Endothelial cell (in vitro differentiated cells): ENCODE measurements around the gene ZFAND5. TPM values are rescaled to one million over a fixed set of nuclear protein-coding genes. Genes with fewer than 3 reads are reported as not detected.

Source experiments
- DNase-seq: peaks from one replicate; pipeline ENCODE4 v3.0.0; 2021; ENCODE audit warnings: low spot score
- H3K27ac Mint-ChIP-seq: one replicate; pipeline ENCODE4 v1.8.0; 2021; ENCODE audit warnings: mixed read lengths, inconsistent platforms; ENCODE audit not compliant: unreplicated experiment
- H3K27me3 Mint-ChIP-seq: one replicate; pipeline ENCODE4 v1.8.0; 2021; ENCODE audit warnings: mild to moderate bottlenecking, moderate library complexity, mixed read lengths, inconsistent platforms; ENCODE audit not compliant: unreplicated experiment
- H3K36me3 Mint-ChIP-seq: one replicate; pipeline ENCODE4 v1.8.0; 2021; ENCODE audit warnings: mild to moderate bottlenecking, low read depth, mixed read lengths, inconsistent platforms; ENCODE audit not compliant: unreplicated experiment
- H3K4me1 Mint-ChIP-seq: one replicate; pipeline ENCODE4 v1.8.0; 2021; ENCODE audit warnings: mild to moderate bottlenecking, mixed read lengths, inconsistent platforms; ENCODE audit not compliant: unreplicated experiment
- H3K4me3 Mint-ChIP-seq: one replicate; pipeline ENCODE4 v1.8.0; 2021; ENCODE audit warnings: mild to moderate bottlenecking, mixed read lengths, inconsistent platforms; ENCODE audit not compliant: unreplicated experiment
- H3K9me3 Mint-ChIP-seq: one replicate; pipeline ENCODE4 v1.8.0; 2021; ENCODE audit warnings: mixed read lengths, inconsistent platforms; ENCODE audit not compliant: unreplicated experiment
- total RNA-seq: library from RNA; stranded (reverse); fragmentation: NEBNext Ultra II Directional; extraction: Animal tissue kit (Norgen Biotek cat#: 25700); gene quantifications from one replicate; pipeline ENCODE4 v1.2.1, GENCODE V29; 2021; ENCODE audit not compliant: unreplicated experiment
- TF ChIP-seq, protein P1 (sequence below): fragments of 200-600 bp; sonication (generic); IDR thresholded peaks from one replicate; pipeline ENCODE4 v1.5.0; 2021; ENCODE audit warnings: antibody characterized with exemption; ENCODE audit not compliant: unreplicated experiment

ZFAND5 gene
- total RNA-seq, 1 donor from 2014 or later = 154 TPM

DNA sequence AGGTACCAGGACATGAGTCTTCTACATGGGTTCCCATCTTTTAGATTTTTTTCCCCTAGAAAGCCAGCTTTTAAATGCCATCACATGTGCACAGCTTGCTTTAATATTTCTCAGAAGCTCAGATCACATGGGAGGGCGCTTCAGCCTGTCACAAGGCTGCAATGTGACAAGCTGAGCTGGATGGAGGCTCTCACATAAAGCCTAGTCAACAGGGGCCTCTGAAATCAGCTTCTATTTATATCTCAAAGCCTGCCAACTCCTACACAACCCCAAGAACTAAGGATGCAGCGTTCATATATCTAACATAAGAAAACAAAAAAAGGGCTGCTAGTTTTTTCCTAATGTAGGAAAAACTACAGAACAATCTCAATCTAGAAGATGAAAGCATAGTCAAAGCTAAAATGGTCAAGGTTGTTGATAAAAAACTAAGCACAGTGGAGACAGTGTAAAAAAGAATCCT lies 2.3 kb downstream of the ZFAND5 start:
- H3K4me1 Mint-ChIP-seq = peaks cover 45% of the 10 kb centered on the region
- H3K27ac Mint-ChIP-seq = peak overlapping the region; percentile 55
- H3K27me3 Mint-ChIP-seq = peaks cover 17% of the 10 kb centered on the region
- H3K4me3 Mint-ChIP-seq = peak overlapping the region; percentile 99
- TF ChIP-seq, protein P1, sequence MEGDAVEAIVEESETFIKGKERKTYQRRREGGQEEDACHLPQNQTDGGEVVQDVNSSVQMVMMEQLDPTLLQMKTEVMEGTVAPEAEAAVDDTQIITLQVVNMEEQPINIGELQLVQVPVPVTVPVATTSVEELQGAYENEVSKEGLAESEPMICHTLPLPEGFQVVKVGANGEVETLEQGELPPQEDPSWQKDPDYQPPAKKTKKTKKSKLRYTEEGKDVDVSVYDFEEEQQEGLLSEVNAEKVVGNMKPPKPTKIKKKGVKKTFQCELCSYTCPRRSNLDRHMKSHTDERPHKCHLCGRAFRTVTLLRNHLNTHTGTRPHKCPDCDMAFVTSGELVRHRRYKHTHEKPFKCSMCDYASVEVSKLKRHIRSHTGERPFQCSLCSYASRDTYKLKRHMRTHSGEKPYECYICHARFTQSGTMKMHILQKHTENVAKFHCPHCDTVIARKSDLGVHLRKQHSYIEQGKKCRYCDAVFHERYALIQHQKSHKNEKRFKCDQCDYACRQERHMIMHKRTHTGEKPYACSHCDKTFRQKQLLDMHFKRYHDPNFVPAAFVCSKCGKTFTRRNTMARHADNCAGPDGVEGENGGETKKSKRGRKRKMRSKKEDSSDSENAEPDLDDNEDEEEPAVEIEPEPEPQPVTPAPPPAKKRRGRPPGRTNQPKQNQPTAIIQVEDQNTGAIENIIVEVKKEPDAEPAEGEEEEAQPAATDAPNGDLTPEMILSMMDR = no peak
- H3K36me3 Mint-ChIP-seq = peaks cover 22% of the 10 kb centered on the region
- no peaks in the 10 kb centered on the region for H3K9me3 Mint-ChIP-seq
- DNase-seq = peak; percentile 5

DNA sequence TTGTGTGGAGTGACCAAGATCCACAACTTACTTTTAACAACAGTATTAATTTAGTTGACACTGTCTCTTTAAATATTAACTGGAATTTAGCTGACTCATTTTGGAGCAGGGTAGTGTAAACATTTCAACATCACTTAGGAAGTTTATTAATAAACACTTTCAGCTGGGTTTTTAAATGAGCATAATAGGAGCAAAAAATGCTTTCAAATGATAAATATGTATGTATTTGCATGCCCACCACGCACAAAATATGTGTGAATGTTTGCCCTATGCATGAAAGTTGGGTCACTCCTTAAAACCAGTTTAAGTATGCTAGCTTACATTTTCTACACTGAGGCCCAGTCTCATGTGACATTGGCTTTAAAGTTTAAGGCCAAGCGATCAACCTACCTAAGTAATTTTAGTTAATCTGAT lies 2.9 kb downstream of the ZFAND5 start:
- no peaks in the 10 kb centered on the region for H3K9me3 Mint-ChIP-seq
- H3K27me3 Mint-ChIP-seq = peaks cover 17% of the 10 kb centered on the region
- H3K27ac Mint-ChIP-seq = peak overlapping the region; percentile 61
- DNase-seq = no peak
- TF ChIP-seq, protein P1 = no peak
- peaks cover 22% of the 10 kb centered on the region for H3K36me3 Mint-ChIP-seq
- H3K4me3 Mint-ChIP-seq = peak overlapping the region; percentile 99
- H3K4me1 Mint-ChIP-seq = peaks cover 51% of the 10 kb centered on the region

DNA sequence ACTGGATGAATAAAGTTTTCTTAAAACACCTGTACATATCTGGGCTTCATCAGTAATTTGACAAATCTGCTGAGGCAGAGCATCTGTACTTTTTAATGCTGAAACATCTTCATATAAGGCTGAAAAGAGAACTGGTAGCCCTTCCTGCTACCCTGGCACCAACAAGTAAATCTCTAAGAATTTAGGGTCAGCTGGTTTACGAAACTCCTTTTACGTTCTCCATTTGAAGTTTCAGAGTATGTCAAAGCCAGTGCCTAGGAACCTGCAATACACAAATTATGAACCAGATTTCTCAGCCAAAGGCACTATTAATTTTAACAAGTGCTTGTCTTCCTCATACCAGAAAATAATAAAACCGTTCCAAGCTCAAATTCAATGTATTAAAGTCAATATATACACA lies 3.8 kb downstream of the ZFAND5 start:
- peaks cover 25% of the 10 kb centered on the region for H3K36me3 Mint-ChIP-seq
- no peak overlapping the region for H3K27ac Mint-ChIP-seq
- H3K4me1 Mint-ChIP-seq = peaks cover 60% of the 10 kb centered on the region

DNA sequence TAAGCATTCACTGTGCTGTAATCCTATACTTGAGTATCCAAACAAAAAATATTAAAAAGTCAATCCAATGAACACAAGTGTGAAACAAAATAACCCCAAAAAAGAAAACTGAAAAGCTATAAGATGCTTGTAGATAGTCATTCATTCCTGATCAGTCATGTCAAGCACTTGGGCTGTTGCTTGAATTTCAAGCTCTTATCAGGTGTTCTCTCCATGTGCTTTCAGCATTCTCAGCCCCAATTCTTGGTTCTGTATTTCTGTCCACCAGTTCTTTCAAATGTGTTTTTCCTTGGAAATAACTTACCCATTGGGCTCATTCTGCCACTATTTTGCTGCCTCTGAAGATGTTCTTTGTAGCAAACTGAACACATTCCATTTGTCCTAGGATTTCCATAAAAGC lies 4.7 kb downstream of the ZFAND5 start:
- H3K36me3 Mint-ChIP-seq = peaks cover 31% of the 10 kb centered on the region
- no peaks in the 10 kb centered on the region for H3K9me3 Mint-ChIP-seq
- TF ChIP-seq, protein P1 = no peak
- H3K27ac Mint-ChIP-seq = no peak overlapping the region
- peaks cover 67% of the 10 kb centered on the region for H3K4me1 Mint-ChIP-seq
- peak overlapping the region; percentile 25 for H3K4me3 Mint-ChIP-seq
- DNase-seq = no peak
- peaks cover 11% of the 10 kb centered on the region for H3K27me3 Mint-ChIP-seq

More for the DNA sequence above, 3.8 kb downstream of the ZFAND5 start:
- H3K4me3 Mint-ChIP-seq = no peak overlapping the region
- DNase-seq = no peak
- no peaks in the 10 kb centered on the region for H3K9me3 Mint-ChIP-seq
- peaks cover 17% of the 10 kb centered on the region for H3K27me3 Mint-ChIP-seq
- TF ChIP-seq, protein P1 = no peak

DNA sequence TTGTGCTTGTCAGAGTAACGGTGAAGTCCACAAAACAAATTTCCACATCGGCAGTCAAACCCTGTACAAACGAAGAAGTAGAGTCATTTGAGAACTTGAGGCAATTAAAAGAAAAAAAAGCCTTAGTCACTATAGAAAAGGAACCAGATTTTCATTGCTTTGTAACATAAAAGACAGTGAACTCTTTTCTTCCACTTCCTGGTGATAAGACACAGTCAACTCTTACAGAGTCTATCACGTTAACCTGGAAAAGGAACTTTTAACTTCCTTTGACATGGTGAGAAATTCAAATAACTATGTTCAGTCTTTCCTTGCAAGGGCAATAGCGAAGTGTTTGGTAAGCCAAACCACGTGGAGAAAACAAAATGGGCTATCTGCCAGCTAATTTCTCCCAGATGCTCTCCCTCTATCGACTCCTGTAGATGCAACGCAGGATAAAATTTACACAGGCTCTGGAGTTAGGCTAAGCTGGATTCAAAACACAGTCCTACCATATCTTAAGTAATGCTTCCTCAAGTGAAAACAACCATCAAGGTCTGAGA lies 8.9 kb downstream of the ZFAND5 start:
- peaks cover 30% of the 10 kb centered on the region for H3K36me3 Mint-ChIP-seq
- DNase-seq = no peak
- peaks cover 47% of the 10 kb centered on the region for H3K4me1 Mint-ChIP-seq
- H3K27ac Mint-ChIP-seq = peak overlapping the region; percentile 68
- H3K9me3 Mint-ChIP-seq = no peaks in the 10 kb centered on the region
- TF ChIP-seq, protein P1 = no peak
- H3K4me3 Mint-ChIP-seq = peak overlapping the region; percentile 77
- no peaks in the 10 kb centered on the region for H3K27me3 Mint-ChIP-seq
